ENCODE results near the gene APP.

The APP gene

DNA sequence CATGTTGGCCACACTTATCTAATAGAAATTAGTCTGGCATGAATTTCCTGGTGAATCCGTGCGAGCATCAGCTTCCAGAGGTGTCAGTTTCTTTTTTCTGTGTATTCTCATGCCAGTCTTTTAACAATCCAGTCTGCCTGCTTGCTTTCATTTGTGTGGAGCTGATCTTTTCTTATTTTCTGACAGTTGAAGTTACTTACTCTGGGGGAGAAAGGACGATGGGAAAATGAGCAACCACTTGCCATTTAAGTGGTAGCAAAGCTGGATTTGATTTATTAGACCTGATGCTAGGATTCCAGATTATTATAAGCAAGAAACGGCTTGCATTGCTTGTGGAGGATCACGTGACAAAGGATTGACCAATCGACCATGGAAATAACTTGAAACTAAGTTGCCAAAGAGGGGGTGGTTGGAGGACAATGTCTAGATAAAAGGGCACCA, 24.3 kb upstream of the APP start:
- Histone ChIP-seq H3K4me1 (ENCODE audit: low read length) (no peaks in the 10 kb centered on the region), H3K9me2 (replicated peaks; ENCODE audit: insufficient read depth, low read length) (no peaks in the 10 kb centered on the region), H3K79me2 (ENCODE audit: low read length) (no peaks in the 10 kb centered on the region), H3K27me3 (replicated peaks; ENCODE audit: insufficient read depth, low read length) (no peaks in the 10 kb centered on the region), H3F3A (ENCODE audit: insufficient read depth, low read length) (no peaks in the 10 kb centered on the region), H3K36me3 (replicated peaks; ENCODE audit: insufficient read depth, low read length) (no peaks in the 10 kb centered on the region), H2AFZ (ENCODE audit: low read length) (no peak overlapping the region), H3K4me2 (ENCODE audit: low read depth, low read length) (no peak overlapping the region), H3K9me3 (replicated peaks; ENCODE audit: insufficient read depth, low read length) (no peaks in the 10 kb centered on the region), H3K27ac (ENCODE audit: low read length) (no peak overlapping the region), H4K20me1 (ENCODE audit: insufficient read depth, low read length) (no peaks in the 10 kb centered on the region), H3K4me3 (ENCODE audit: low read length) (no peak overlapping the region), H3K9ac (ENCODE audit: low read length) (no peak overlapping the region)
- DNase-seq: no peak
- TF ChIP-seq EZH2phosphoT487 (IDR thresholded peaks at IDR 0.05; ENCODE audit: low read length): no peak
- TF ChIP-seq, protein P1, sequence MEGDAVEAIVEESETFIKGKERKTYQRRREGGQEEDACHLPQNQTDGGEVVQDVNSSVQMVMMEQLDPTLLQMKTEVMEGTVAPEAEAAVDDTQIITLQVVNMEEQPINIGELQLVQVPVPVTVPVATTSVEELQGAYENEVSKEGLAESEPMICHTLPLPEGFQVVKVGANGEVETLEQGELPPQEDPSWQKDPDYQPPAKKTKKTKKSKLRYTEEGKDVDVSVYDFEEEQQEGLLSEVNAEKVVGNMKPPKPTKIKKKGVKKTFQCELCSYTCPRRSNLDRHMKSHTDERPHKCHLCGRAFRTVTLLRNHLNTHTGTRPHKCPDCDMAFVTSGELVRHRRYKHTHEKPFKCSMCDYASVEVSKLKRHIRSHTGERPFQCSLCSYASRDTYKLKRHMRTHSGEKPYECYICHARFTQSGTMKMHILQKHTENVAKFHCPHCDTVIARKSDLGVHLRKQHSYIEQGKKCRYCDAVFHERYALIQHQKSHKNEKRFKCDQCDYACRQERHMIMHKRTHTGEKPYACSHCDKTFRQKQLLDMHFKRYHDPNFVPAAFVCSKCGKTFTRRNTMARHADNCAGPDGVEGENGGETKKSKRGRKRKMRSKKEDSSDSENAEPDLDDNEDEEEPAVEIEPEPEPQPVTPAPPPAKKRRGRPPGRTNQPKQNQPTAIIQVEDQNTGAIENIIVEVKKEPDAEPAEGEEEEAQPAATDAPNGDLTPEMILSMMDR (IDR thresholded peaks at IDR 0.05; ENCODE audit: low read length): no peak

DNA sequence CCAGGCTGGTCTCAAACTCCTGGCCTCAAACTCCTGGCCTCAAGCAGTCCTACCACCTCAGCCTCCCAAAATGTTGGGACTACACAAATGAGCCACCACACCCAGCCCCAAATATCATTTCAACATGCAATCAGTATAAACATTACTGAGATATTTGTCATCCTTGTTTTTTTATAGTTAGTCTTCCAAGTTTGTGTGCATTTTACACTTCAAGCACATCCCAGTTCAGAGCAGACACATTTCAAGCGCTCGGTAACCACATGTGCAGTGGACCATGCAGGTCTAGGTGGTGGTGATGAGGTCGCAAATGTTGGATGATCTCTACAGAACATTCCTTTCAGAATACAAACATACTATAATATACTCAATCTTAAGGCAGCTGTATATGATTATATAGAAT, 23.8 kb upstream of the APP start:
- Histone ChIP-seq H3K27ac (ENCODE audit: low read length) (no peak overlapping the region), H2AFZ (ENCODE audit: low read length) (no peak overlapping the region), H3K9me2 (replicated peaks; ENCODE audit: insufficient read depth, low read length) (no peaks in the 10 kb centered on the region), H3K4me2 (ENCODE audit: low read depth, low read length) (no peak overlapping the region), H3K27me3 (replicated peaks; ENCODE audit: insufficient read depth, low read length) (no peaks in the 10 kb centered on the region), H3K4me1 (ENCODE audit: low read length) (no peaks in the 10 kb centered on the region), H3K36me3 (replicated peaks; ENCODE audit: insufficient read depth, low read length) (no peaks in the 10 kb centered on the region), H3K9ac (ENCODE audit: low read length) (no peak overlapping the region), H4K20me1 (ENCODE audit: insufficient read depth, low read length) (no peaks in the 10 kb centered on the region), H3K9me3 (replicated peaks; ENCODE audit: insufficient read depth, low read length) (no peaks in the 10 kb centered on the region), H3F3A (ENCODE audit: insufficient read depth, low read length) (no peaks in the 10 kb centered on the region), H3K4me3 (ENCODE audit: low read length) (no peak overlapping the region), H3K79me2 (ENCODE audit: low read length) (no peaks in the 10 kb centered on the region)
- TF ChIP-seq EZH2 (optimal IDR thresholded peaks at IDR 0.05; ENCODE audit: low read depth, low read length) (no peak), EZH2phosphoT487 (IDR thresholded peaks at IDR 0.05; ENCODE audit: low read length) (no peak)
- TF ChIP-seq, protein P1 (IDR thresholded peaks at IDR 0.05; ENCODE audit: low read length): no peak
- DNase-seq: no peak

DNA sequence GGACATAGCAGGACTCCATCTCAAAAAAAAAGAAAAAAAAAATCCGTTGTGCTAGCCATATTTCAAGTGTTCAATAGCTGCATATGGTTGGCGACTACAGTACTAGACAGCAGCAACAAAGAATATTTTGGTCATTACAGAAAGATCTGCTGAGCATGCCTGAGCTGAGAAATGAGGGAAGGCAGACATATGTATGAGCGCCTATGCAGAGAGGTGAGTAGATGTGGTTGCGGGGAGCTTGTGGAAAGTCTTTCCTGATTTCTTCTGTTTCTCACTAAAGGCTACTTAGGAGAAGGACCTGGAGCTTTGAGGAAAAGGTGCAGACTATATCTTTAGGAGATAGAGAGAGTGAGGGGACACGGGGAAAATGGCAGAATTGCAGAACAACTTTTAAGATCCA, 21.0 kb upstream of the APP start:
- H3K9ac ChIP-seq (ENCODE audit: low read length): no peak overlapping the region
- no peaks in the 10 kb centered on the region for H3K36me3 ChIP-seq (replicated peaks; ENCODE audit: insufficient read depth, low read length)
- H3K4me2 ChIP-seq (ENCODE audit: low read depth, low read length): no peak overlapping the region
- TF ChIP-seq EZH2 (optimal IDR thresholded peaks at IDR 0.05; ENCODE audit: low read depth, low read length) (no peak), EZH2phosphoT487 (IDR thresholded peaks at IDR 0.05; ENCODE audit: low read length) (no peak)
- TF ChIP-seq, protein P1 (IDR thresholded peaks at IDR 0.05; ENCODE audit: low read length): no peak
- no peak overlapping the region for H2AFZ ChIP-seq (ENCODE audit: low read length)
- H3K9me2 ChIP-seq (replicated peaks; ENCODE audit: insufficient read depth, low read length): no peaks in the 10 kb centered on the region
- no peaks in the 10 kb centered on the region for H3K9me3 ChIP-seq (replicated peaks; ENCODE audit: insufficient read depth, low read length)
- H3F3A ChIP-seq (ENCODE audit: insufficient read depth, low read length): no peaks in the 10 kb centered on the region
- no peaks in the 10 kb centered on the region for H4K20me1 ChIP-seq (ENCODE audit: insufficient read depth, low read length)
- DNase-seq: no peak
- no peaks in the 10 kb centered on the region for H3K4me1 ChIP-seq (ENCODE audit: low read length)
- no peak overlapping the region for H3K4me3 ChIP-seq (ENCODE audit: low read length)
- H3K27ac ChIP-seq (ENCODE audit: low read length): no peak overlapping the region
- no peaks in the 10 kb centered on the region for H3K79me2 ChIP-seq (ENCODE audit: low read length)
- no peaks in the 10 kb centered on the region for H3K27me3 ChIP-seq (replicated peaks; ENCODE audit: insufficient read depth, low read length)
